Measurements from ENCODE around the gene SRSF4.

- no peak for TF ChIP-seq CTCF (IDR thresholded peaks at IDR 0.05; ENCODE audit: borderline replicate concordance, extremely low read depth, low read length, poor library complexity, severe bottlenecking)
- no peak for TF ChIP-seq EZH2 (IDR thresholded peaks at IDR 0.05; ENCODE audit: borderline replicate concordance, low read depth, low read length, severe bottlenecking)
These were observed 48.5 kb upstream of the SRSF4 start for GRCh38 chr1:29230204-29230552.

All from DND-41 (cell line).